CD14-positive monocyte (primary cell): ENCODE data around the gene CACNA1C. TPM values are rescaled to one million over a fixed set of nuclear protein-coding genes. Genes with fewer than 3 reads are reported as not detected.

Experiments
- DNase-seq, 3 donors: peaks; one replicate each; pipeline ENCODE4 v3.0.0-alpha.2; 2011 to 2022
- H2AFZ ChIP-seq: 2 replicates; pipeline ENCODE4 v1.6.0; 2012; ENCODE audit warnings: mild to moderate bottlenecking, low read depth, low read length, inconsistent platforms; ENCODE audit not compliant: insufficient read depth, poor library complexity, severe bottlenecking
- H3K27ac ChIP-seq, 2 donors: 1 replicate in 1 of 2; 2 replicates in 1 of 2; pipeline ENCODE4 v1.5.1; 2012 to 2013; ENCODE audit warnings: low read length in 2 of 2, control low read depth in 1 of 2, inconsistent platforms in 1 of 2, low read depth in 1 of 2, mild to moderate bottlenecking in 1 of 2
- H3K27me3 ChIP-seq, 2 donors: one replicate each; pipeline versions ENCODE4 v1.6.0 to v1.6.1; 2011 to 2013; ENCODE audit warnings: low read length in 2 of 2; ENCODE audit not compliant: control insufficient read depth in 2 of 2, insufficient read depth in 2 of 2
- H3K36me3 ChIP-seq, 2 donors: replicated peaks in 1 of 2; 1 replicate in 1 of 2; 2 replicates in 1 of 2; pipeline versions ENCODE4 v1.5.1 to v1.6.1; 2012 to 2013; ENCODE audit warnings: low read length in 2 of 2, control low read depth in 1 of 2, inconsistent platforms in 1 of 2, mild to moderate bottlenecking in 1 of 2; ENCODE audit not compliant: insufficient read depth in 2 of 2, control insufficient read depth in 1 of 2
- H3K4me1 ChIP-seq, 2 donors: 1 replicate in 1 of 2; 2 replicates in 1 of 2; pipeline versions ENCODE4 v1.5.1 to v1.6.1; 2012 to 2013; ENCODE audit warnings: low read length in 2 of 2, control low read depth in 1 of 2, inconsistent platforms in 1 of 2, mild to moderate bottlenecking in 1 of 2, moderate library complexity in 1 of 2; ENCODE audit not compliant: insufficient read depth in 2 of 2, control insufficient read depth in 1 of 2
- H3K4me2 ChIP-seq: replicated peaks from 2 replicates; pipeline ENCODE3; 2012; ENCODE audit warnings: low read length, moderate library complexity, mild to moderate bottlenecking; ENCODE audit not compliant: poor library complexity, severe bottlenecking; ENCODE audit errors: extremely low read depth
- H3K4me3 ChIP-seq, 3 experiments: fragments of 200-600 bp in 1 of 3; sonication (generic) in 1 of 3; replicated peaks in 1 of 3; 1 replicate in 2 of 3; 2 replicates in 1 of 3; pipeline ENCODE4 v1.5.1; 2011 to 2013; ENCODE audit warnings: low read length in 3 of 3, mild to moderate bottlenecking in 3 of 3, control low read depth in 2 of 3, low read depth in 2 of 3, inconsistent platforms in 1 of 3, moderate library complexity in 1 of 3
- H3K79me2 ChIP-seq: 2 replicates; pipeline ENCODE4 v1.6.0; 2012; ENCODE audit warnings: mild to moderate bottlenecking, control low read depth, inconsistent platforms, low read length, moderate library complexity; ENCODE audit not compliant: insufficient read depth
- H3K9ac ChIP-seq: 2 replicates; pipeline ENCODE4 v1.6.0; 2017; ENCODE audit warnings: low read length, mild to moderate bottlenecking; ENCODE audit not compliant: insufficient read depth, poor library complexity, severe bottlenecking
- H3K9me3 ChIP-seq, 2 donors: replicated peaks in 1 of 2; 1 replicate in 1 of 2; 2 replicates in 1 of 2; pipeline versions ENCODE4 v1.5.1 to v1.6.1; 2012 to 2013; ENCODE audit warnings: low read length in 2 of 2, control low read depth in 1 of 2; ENCODE audit not compliant: control insufficient read depth in 1 of 2, insufficient read depth in 1 of 2
- H4K20me1 ChIP-seq: 2 replicates; pipeline ENCODE4 v1.6.0; 2012; ENCODE audit warnings: mild to moderate bottlenecking, low read length, control low read depth, moderate library complexity; ENCODE audit not compliant: insufficient read depth
- H3K27ac Mint-ChIP-seq, 7 donors: one replicate each; pipeline ENCODE4 v1.8.0; 2020; ENCODE audit warnings: mild to moderate bottlenecking in 7 of 7, mixed read lengths in 7 of 7, moderate library complexity in 6 of 7, inconsistent platforms in 2 of 7
- H3K27me3 Mint-ChIP-seq, 3 donors: one replicate each; pipeline ENCODE4 v1.8.0; 2021 to 2022; ENCODE audit warnings: low read depth in 3 of 3, mild to moderate bottlenecking in 3 of 3, mixed read lengths in 3 of 3, moderate library complexity in 3 of 3, inconsistent platforms in 1 of 3
- H3K36me3 Mint-ChIP-seq, 2 donors: one replicate each; pipeline ENCODE4 v1.8.0; 2020; ENCODE audit warnings: mixed read lengths in 2 of 2, inconsistent platforms in 1 of 2, mild to moderate bottlenecking in 1 of 2
- H3K4me1 Mint-ChIP-seq: one replicate; pipeline ENCODE4 v1.8.0; 2020; ENCODE audit warnings: mild to moderate bottlenecking, mixed read lengths
- H3K4me3 Mint-ChIP-seq, 2 donors: one replicate each; pipeline ENCODE4 v1.8.0; 2020; ENCODE audit warnings: mild to moderate bottlenecking in 2 of 2, mixed read lengths in 2 of 2, moderate library complexity in 1 of 2
- H3K9me3 Mint-ChIP-seq, 7 donors: one replicate each; pipeline ENCODE4 v1.8.0; 2020 to 2022; ENCODE audit warnings: mixed read lengths in 7 of 7, mild to moderate bottlenecking in 6 of 7, moderate library complexity in 6 of 7, inconsistent platforms in 2 of 7
- CTCF ChIP-seq: fragments of 200-600 bp; IDR thresholded peaks from one replicate; pipeline ENCODE4 v1.8.0; 2022; ENCODE audit warnings: antibody characterized with exemption, mild to moderate bottlenecking
- WGBS: methylation state at CpG from one replicate; pipeline ENCODE4 v1.1.5; 2013; ENCODE audit warnings: missing lambda C conversion rate; ENCODE audit not compliant: insufficient coverage; 5-methylcytosine and 5-hydroxymethylcytosine counted together
- intact Hi-C, 2 donors: fragments of 100-400 bp; cut with micrococcal nuclease; formaldehyde crosslinking; loops; one replicate each; pipeline versions ENCODE4 v1.15.0 to v1.15.1; 2023
- polyA plus RNA-seq, 3 donors: library from polyadenylated mRNA; depleted of rRNA in 1 of 3; unstranded in 2 of 3; stranded (reverse) in 1 of 3; fragments of 300-500 nt in 2 of 3; fragments of >200 nt in 1 of 3; fragmentation: Illumina TruSeq in 2 of 3; gene quantifications; 1 replicate in 2 of 3; 2 replicates in 1 of 3; pipeline ENCODE4 v1.2.3, GENCODE V29; 2012 to 2021

The CACNA1C gene
- polyA plus RNA-seq, 3 donors: not detected

DNA sequence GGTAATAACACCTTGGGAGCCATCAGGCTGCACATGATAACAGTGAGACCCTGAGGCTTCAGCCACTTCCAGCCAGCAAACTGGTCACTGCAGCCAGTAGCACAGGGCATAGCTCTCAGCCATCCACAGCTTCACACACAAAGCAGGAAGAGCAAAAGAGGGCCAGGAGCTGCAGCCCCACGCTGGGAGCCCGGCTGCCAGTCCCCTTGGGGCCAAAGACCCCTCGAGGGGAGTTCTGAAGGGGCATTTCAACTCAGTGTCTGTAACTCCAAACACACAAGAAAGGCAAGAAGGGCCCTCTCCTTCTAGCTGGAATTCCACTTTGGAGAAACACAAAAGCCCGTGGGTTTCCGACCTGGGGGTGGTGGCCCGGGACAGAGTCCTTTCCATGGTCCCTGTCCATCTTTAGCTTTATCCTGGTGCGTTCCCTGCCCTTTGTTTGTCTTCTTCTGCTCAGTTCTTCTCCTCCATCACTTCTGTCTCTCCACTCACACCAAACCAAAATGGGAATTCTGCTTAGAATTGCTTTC lies 590.2 kb downstream of the CACNA1C start:
- Histone ChIP-seq H4K20me1 (no peaks in the 10 kb centered on the region), H3K9me3 (no peaks in the 10 kb centered on the region), H3K27me3 (peaks cover 11 to 14% of the 10 kb centered on the region in 2 donors), H3K9ac (no peak overlapping the region), H3K4me2 (no peak overlapping the region), H2AFZ (no peak overlapping the region), H3K27ac (no peak overlapping the region), H3K36me3 (no peaks in the 10 kb centered on the region), H3K4me3 (no peak overlapping the region), H3K4me1 (no peaks in the 10 kb centered on the region), H3K79me2 (no peaks in the 10 kb centered on the region)
- Mint-ChIP-seq H3K36me3 (peaks cover 0 to 3% of the 10 kb centered on the region in 2 donors), H3K4me1 (peaks cover 10% of the 10 kb centered on the region), H3K27ac (peak overlapping the region in 1 of 7 donors; percentile 1), H3K9me3 (no peaks in the 10 kb centered on the region), H3K4me3 (no peak overlapping the region), H3K27me3 (peaks cover 21 to 27% (median 25%) of the 10 kb centered on the region in 3 donors)
- no peak for TF ChIP-seq CTCF
- DNase-seq: no peak
- WGBS: 93% methylated on average over 7 of the region's 7 CpGs
- intact Hi-C loops: no loop called here

DNA sequence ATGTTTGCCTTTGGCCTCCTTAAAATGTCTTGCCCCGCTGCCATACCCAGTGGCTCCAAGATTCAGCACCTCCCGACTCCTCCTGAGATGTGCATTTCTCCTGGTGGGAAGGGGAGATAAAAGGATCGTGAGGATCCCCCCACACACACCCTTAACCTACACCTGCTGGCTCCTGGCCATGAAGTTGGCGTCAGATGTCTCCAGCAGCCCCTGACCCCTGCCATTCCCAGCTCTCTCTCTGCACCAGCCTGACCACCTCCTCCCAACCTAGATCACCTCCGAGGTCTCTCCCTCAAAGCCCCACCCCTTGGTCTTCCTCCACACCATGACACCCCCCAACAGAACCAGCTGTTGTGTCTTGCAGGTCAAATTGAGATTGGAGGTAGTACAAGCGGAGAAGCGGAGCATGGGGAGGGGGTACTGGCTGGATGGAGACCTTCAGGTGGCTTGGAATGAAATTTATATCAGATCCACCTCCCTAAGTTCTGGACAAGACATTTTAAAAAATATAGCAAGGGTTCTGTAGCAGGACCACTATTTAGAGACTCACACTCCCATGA lies 590.9 kb downstream of the CACNA1C start:
- peaks cover 22 to 27% (median 23%) of the 10 kb centered on the region in 3 donors for H3K27me3 Mint-ChIP-seq

More for the DNA sequence above, 590.9 kb downstream of the CACNA1C start:
- no peaks in the 10 kb centered on the region for H3K9me3 ChIP-seq
- H3K27ac ChIP-seq: no peak overlapping the region
- no peaks in the 10 kb centered on the region for H3K79me2 ChIP-seq
- no peak overlapping the region for H2AFZ ChIP-seq
- Mint-ChIP-seq H3K9me3 (no peaks in the 10 kb centered on the region), H3K36me3 (peaks cover 0 to 3% of the 10 kb centered on the region in 2 donors), H3K4me3 (no peak overlapping the region), H3K27ac (no peak overlapping the region), H3K4me1 (peaks cover 10% of the 10 kb centered on the region)
- TF ChIP-seq CTCF: no peak
- H3K4me3 ChIP-seq: no peak overlapping the region
- DNase-seq: no peak
- no peaks in the 10 kb centered on the region for H4K20me1 ChIP-seq
- peaks cover 11 to 14% of the 10 kb centered on the region in 2 donors for H3K27me3 ChIP-seq
- WGBS: 86% methylated on average over 1 of the region's 7 CpGs
- H3K4me2 ChIP-seq: no peak overlapping the region
- no peak overlapping the region for H3K9ac ChIP-seq
- no peaks in the 10 kb centered on the region for H3K36me3 ChIP-seq
- intact Hi-C loops: no loop called here
- H3K4me1 ChIP-seq: no peaks in the 10 kb centered on the region
